HG02870 (cell line): ENCODE results near the gene MPHOSPH10.
A peak's percentile ranks its signal among the peaks of the same experiment; 100 is the strongest.
"Not testable (repeated sequence)": the region's sequence is repeated elsewhere in the genome, so short reads cannot be mapped to it uniquely, and the experiment has no call there.

Experiments
- ATAC-seq: cut with Tn5 transposase; IDR thresholded peaks from one replicate; pipeline ENCODE4 v1.9.1; 2021; ENCODE audit warnings: mild to moderate bottlenecking, moderate library complexity; ENCODE audit not compliant: unreplicated experiment

The MPHOSPH10 gene

GRCh38 chr2:71130152-71130904 is at the start of gene MPHOSPH10, which contains the start of gene MCEE:
TSS of gene MPHOSPH10 (plus strand) at chr2:71130634. CDS start at chr2:71130666, 32 bp downstream.
TSS of gene MCEE (minus strand) at chr2:71130229. CDS start at chr2:71130219, 10 bp downstream.
- ATAC-seq = peak; percentile 92

- ATAC-seq = no peak
Observed at GRCh38 chr2:71082402-71083252, 47.8 kb upstream of the MPHOSPH10 start.

- not testable (repeated sequence) for ATAC-seq
Observed at GRCh38 chr2:71083297-71083696, 47.1 kb upstream of the MPHOSPH10 start.

GRCh38 chr2:71083752-71084312 is 46.6 kb upstream of the MPHOSPH10 start:
- not testable (repeated sequence) for ATAC-seq

GRCh38 chr2:71085325-71086003 is 45.0 kb upstream of the MPHOSPH10 start:
- not testable (repeated sequence) for ATAC-seq

GRCh38 chr2:71089475-71089874 is 41.0 kb upstream of the MPHOSPH10 start:
- not testable (repeated sequence) for ATAC-seq

- ATAC-seq = not testable (repeated sequence)
Observed at GRCh38 chr2:71091808-71092207, 38.6 kb upstream of the MPHOSPH10 start.

GRCh38 chr2:71092491-71093260 is 37.8 kb upstream of the MPHOSPH10 start:
- not testable (repeated sequence) for ATAC-seq

GRCh38 chr2:71100195-71100964 is 30.1 kb upstream of the MPHOSPH10 start:
- no peak for ATAC-seq

GRCh38 chr2:71101656-71102055 is 28.8 kb upstream of the MPHOSPH10 start:
- no peak for ATAC-seq

GRCh38 chr2:71102981-71103681 is 27.3 kb upstream of the MPHOSPH10 start:
- ATAC-seq = no peak

GRCh38 chr2:71103809-71104208 is 26.6 kb upstream of the MPHOSPH10 start:
- ATAC-seq = no peak

- ATAC-seq = not testable (repeated sequence)
Observed at GRCh38 chr2:71106463-71106862, 24.0 kb upstream of the MPHOSPH10 start.

GRCh38 chr2:71108091-71108490 is 22.3 kb upstream of the MPHOSPH10 start:
- ATAC-seq = no peak

- ATAC-seq = no peak
Observed at GRCh38 chr2:71113843-71114242, 16.6 kb upstream of the MPHOSPH10 start.

- ATAC-seq = no peak
Observed at GRCh38 chr2:71117063-71117462, 13.4 kb upstream of the MPHOSPH10 start.

GRCh38 chr2:71120195-71120594 is 10.2 kb upstream of the MPHOSPH10 start:
- no peak for ATAC-seq

- no peak for ATAC-seq
Observed at GRCh38 chr2:71121479-71121878, 9.0 kb upstream of the MPHOSPH10 start.
